HUES6 (cell line): ENCODE results near the gene RTN4.
A peak's percentile ranks its signal among the peaks of the same experiment; 100 is the strongest.

Experiments used
- H3K27ac ChIP-seq: 2 replicates; pipeline ENCODE4 v1.7.0; 2013; ENCODE audit warnings: low read depth, mild to moderate bottlenecking, low read length, inconsistent platforms
- H3K27me3 ChIP-seq: 2 replicates; pipeline ENCODE4 v1.6.1; 2013; ENCODE audit warnings: low read length; ENCODE audit not compliant: control insufficient read depth, insufficient read depth
- H3K36me3 ChIP-seq: 2 replicates; pipeline ENCODE4 v1.6.1; 2013; ENCODE audit warnings: low read length; ENCODE audit not compliant: control insufficient read depth, insufficient read depth
- H3K4me1 ChIP-seq: 2 replicates; pipeline ENCODE4 v1.6.1; 2013; ENCODE audit warnings: low read length; ENCODE audit not compliant: control insufficient read depth, insufficient read depth
- H3K4me3 ChIP-seq: 2 replicates; pipeline ENCODE4 v1.5.1; 2013; ENCODE audit warnings: low read depth, low read length
- H3K9ac ChIP-seq: one replicate; pipeline ENCODE4 v1.6.1; 2013; ENCODE audit warnings: mild to moderate bottlenecking, low read length
- H3K9me3 ChIP-seq: 2 replicates; pipeline ENCODE4 v1.6.1; 2013; ENCODE audit warnings: low read depth, low read length; ENCODE audit not compliant: control insufficient read depth, insufficient read depth

Gene RTN4

DNA sequence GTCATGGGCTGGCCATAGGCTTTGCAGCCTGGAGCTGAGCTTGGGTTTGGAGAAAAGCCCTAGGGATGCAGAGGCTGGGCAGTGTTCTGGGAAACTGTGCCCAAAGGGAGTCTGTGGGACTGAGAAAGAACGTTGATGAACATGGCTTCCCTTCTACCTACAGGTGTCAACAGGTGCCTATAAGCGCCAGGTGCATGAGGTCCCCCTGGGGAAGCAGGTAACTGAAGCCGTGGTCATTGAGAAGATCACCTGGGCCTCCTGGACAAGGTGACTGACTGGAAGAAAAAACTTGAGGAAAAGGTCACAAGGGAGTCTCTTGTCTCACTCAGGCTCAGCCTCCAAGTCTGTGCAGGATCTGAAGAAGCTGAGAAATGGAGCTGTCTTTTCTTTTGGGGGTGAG is 83.4 kb downstream of the RTN4 start:
- no peak overlapping the region; the same call in 1 of the 2 replicates for H3K27ac ChIP-seq
- H3K9me3 ChIP-seq = no peaks in the 10 kb centered on the region
- H3K4me3 ChIP-seq = no peak overlapping the region
- no peak overlapping the region for H3K9ac ChIP-seq
- no peaks in the 10 kb centered on the region for H3K27me3 ChIP-seq
- H3K36me3 ChIP-seq = peaks cover 24% of the 10 kb centered on the region
- H3K4me1 ChIP-seq = peaks cover 28% of the 10 kb centered on the region

DNA sequence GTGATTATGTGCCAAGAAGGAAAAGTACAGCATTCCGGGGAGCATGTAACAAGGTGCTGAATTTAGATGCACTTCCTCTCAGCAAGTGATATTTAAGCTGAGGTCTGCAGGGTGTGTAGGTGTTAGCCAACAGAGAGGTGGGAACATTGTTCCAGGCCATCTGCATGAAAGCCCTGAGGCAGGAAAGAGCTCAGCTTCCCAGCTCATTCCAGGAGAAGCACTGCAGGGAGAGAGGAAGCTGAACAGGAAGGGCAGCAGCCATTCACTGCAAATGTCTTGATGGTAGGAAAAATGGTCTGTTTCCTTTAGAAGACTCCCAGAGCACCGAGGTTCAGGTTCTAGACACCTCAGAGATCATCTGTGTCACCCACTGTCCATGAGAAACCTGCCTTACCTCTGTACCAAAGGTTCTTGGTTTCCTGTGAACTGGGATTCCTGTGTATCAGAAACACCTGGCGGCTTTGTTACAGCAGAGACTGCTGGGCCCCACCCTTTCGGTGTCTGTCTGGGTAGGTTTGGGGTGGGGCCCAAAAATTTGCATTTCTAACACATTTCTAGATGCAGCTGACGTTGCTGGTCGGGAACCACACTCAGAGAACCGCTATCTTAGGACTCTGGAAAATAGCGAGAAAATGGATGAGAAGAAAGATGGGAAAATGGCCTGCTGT is 84.0 kb downstream of the RTN4 start:
- Histone ChIP-seq H3K36me3 (peaks cover 18% of the 10 kb centered on the region), H3K9me3 (no peaks in the 10 kb centered on the region), H3K27me3 (no peaks in the 10 kb centered on the region), H3K9ac (no peak overlapping the region), H3K4me1 (peaks cover 28% of the 10 kb centered on the region), H3K27ac (no peak overlapping the region; the same call in 1 of the 2 replicates), H3K4me3 (no peak overlapping the region)

- H3K4me1 ChIP-seq = peaks cover 28% of the 10 kb centered on the region
- no peaks in the 10 kb centered on the region for H3K27me3 ChIP-seq
- H3K36me3 ChIP-seq = peaks cover 9% of the 10 kb centered on the region
- no peak overlapping the region for H3K9ac ChIP-seq
- no peaks in the 10 kb centered on the region for H3K9me3 ChIP-seq
- no peak overlapping the region for H3K4me3 ChIP-seq
- H3K27ac ChIP-seq = 0 out of 2 replicates have a peak overlapping the region, but pooled peaks have one; percentile 19
These were observed 84.8 kb downstream of the RTN4 start for GRCh38 chr2:54965425-54965824.

DNA sequence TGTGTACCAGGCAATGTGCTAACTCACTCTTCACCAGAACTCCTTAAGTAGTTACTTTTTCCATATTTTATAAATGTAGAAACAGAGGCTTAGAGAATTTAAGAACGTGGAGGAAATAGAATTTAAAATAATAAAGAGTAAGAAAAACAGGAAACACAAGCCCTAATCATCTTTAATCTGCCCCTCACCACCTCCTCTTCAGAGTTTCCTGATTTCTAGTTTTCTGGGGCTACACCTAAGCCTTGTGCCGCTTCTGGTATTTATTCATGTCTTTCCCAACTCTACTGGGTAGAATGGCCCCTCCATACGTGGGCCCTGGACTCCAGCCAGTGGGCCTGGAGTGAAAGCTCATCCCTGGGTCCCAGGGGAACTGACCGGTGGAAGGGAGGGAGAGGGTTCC is 85.4 kb downstream of the RTN4 start:
- Histone ChIP-seq H3K27me3 (no peaks in the 10 kb centered on the region), H3K4me1 (peaks cover 28% of the 10 kb centered on the region), H3K9ac (no peak overlapping the region), H3K36me3 (peaks cover 3% of the 10 kb centered on the region; the same call in 1 of the 2 replicates), H3K27ac (0 out of 2 replicates have a peak overlapping the region, but pooled peaks have one; percentile 19), H3K4me3 (no peak overlapping the region), H3K9me3 (no peaks in the 10 kb centered on the region)

DNA sequence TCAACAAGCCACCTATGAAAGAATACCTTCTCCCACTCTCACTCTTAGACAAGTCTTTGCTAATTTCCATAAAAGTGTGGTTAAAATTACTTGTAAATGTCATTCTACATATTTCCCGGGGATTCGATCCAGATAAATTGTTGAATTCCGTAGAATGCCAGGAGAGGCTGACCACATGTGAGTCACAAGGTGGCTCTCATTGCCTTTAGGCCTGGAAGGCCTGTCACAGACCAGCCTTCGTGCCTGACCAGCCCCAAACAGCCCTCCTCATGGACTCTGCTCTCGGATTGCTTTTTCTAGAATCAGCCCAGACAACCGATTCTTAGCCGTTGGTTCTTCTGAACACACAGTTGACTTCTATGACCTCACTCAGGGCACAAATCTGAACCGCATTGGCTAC is 86.0 kb downstream of the RTN4 start:
- Histone ChIP-seq H3K27ac (no peak overlapping the region), H3K4me1 (peaks cover 28% of the 10 kb centered on the region)

DNA sequence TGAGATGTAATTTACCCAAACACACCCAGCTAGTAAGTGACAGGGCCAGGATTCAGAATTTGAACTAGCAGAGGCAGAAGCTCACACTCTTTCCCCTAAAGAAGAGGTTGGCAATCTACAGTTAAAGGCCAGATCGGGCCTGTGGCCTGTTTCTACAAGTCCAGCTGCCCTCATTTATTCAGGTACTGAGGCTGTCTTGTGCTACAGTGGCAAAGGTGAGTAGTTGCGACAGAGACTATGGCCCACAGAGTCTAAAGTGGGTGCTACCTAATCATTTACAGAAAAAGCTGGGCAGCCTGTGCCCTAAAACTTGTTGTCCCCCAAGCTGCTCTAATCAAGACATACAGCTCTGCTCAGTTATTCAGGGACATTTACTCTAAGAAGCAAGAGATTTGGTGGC is 86.8 kb downstream of the RTN4 start:
- H3K9ac ChIP-seq = no peak overlapping the region
- H3K9me3 ChIP-seq = no peaks in the 10 kb centered on the region
- no peak overlapping the region for H3K27ac ChIP-seq
- H3K4me3 ChIP-seq = no peak overlapping the region
- H3K4me1 ChIP-seq = peaks cover 28% of the 10 kb centered on the region
- H3K27me3 ChIP-seq = no peaks in the 10 kb centered on the region
- no peaks in the 10 kb centered on the region for H3K36me3 ChIP-seq

More for the DNA sequence above, 86.0 kb downstream of the RTN4 start:
- Histone ChIP-seq H3K4me3 (no peak overlapping the region), H3K9me3 (no peaks in the 10 kb centered on the region), H3K36me3 (no peaks in the 10 kb centered on the region), H3K27me3 (no peaks in the 10 kb centered on the region), H3K9ac (no peak overlapping the region)

GRCh38 chr2:54962935-54963440 is 87.3 kb downstream of the RTN4 start:
- Histone ChIP-seq H3K9me3 (no peaks in the 10 kb centered on the region), H3K27ac (no peak overlapping the region), H3K9ac (no peak overlapping the region), H3K4me1 (peaks cover 28% of the 10 kb centered on the region), H3K36me3 (no peaks in the 10 kb centered on the region), H3K27me3 (no peaks in the 10 kb centered on the region), H3K4me3 (no peak overlapping the region)

DNA sequence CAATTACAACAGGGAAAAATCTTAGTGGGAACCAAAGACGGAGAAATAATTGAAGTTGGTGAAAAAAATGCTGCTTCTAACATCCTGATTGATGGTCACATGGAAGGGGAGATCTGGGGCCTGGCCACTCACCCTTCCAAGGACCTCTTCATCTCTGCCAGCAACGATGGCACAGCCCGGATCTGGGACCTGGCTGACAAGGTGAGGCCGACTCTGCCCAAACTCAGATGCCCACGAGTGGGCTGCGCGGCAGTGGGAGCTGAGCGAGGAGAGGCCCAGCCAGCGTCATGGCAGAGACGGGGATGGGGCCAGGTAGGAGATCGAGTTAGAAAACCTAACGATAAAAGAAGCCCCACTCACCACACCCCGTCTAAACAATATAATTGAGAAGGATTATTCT is 87.7 kb downstream of the RTN4 start:
- no peak overlapping the region for H3K9ac ChIP-seq
- H3K4me3 ChIP-seq = no peak overlapping the region
- H3K36me3 ChIP-seq = no peaks in the 10 kb centered on the region
- H3K9me3 ChIP-seq = no peaks in the 10 kb centered on the region
- no peak overlapping the region for H3K27ac ChIP-seq
- H3K4me1 ChIP-seq = peaks cover 30% of the 10 kb centered on the region
- no peaks in the 10 kb centered on the region for H3K27me3 ChIP-seq

DNA sequence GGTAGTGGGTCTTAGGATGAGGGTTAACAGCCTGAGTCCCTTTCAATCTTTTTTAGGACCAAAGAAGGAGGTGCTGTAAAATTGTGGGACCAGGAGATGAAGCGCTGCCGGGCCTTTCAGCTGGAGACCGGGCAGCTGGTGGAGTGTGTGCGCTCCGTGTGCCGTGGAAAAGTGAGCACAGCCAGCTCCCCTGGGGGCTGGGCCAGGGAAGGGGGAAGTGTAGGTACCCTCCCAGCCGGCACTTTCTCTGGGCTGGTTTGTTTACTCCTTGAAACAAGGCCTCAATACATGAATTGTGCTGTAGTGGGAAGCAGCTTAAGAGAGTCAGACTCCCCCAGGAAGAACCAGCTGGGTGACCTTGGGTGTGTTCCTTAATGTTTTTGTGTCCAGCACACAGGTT is 90.1 kb downstream of the RTN4 start:
- no peaks in the 10 kb centered on the region for H3K36me3 ChIP-seq
- no peak overlapping the region for H3K9ac ChIP-seq
- no peaks in the 10 kb centered on the region for H3K9me3 ChIP-seq
- H3K4me1 ChIP-seq = peaks cover 19% of the 10 kb centered on the region
- no peak overlapping the region for H3K27ac ChIP-seq
- no peak overlapping the region for H3K4me3 ChIP-seq
- no peaks in the 10 kb centered on the region for H3K27me3 ChIP-seq

- no peaks in the 10 kb centered on the region for H3K9me3 ChIP-seq
- H3K4me1 ChIP-seq = peaks cover 16% of the 10 kb centered on the region; the same call in 1 of the 2 replicates
- no peak overlapping the region for H3K9ac ChIP-seq
- H3K4me3 ChIP-seq = no peak overlapping the region
- no peaks in the 10 kb centered on the region for H3K27me3 ChIP-seq
- no peak overlapping the region for H3K27ac ChIP-seq
- H3K36me3 ChIP-seq = no peaks in the 10 kb centered on the region
These were observed 91.4 kb downstream of the RTN4 start for GRCh38 chr2:54958717-54959371.

GRCh38 chr2:54957321-54957999 is 92.8 kb downstream of the RTN4 start:
- no peak overlapping the region for H3K27ac ChIP-seq
- no peaks in the 10 kb centered on the region for H3K36me3 ChIP-seq
- H3K27me3 ChIP-seq = no peaks in the 10 kb centered on the region
- peaks cover 16% of the 10 kb centered on the region; the same call in 1 of the 2 replicates for H3K4me1 ChIP-seq
- no peak overlapping the region for H3K4me3 ChIP-seq
- H3K9ac ChIP-seq = no peak overlapping the region
- no peaks in the 10 kb centered on the region for H3K9me3 ChIP-seq
